Smooth muscle cell (in vitro differentiated cells): Measurements from ENCODE around the gene PTPRG. TPM values are rescaled to one million over a fixed set of nuclear protein-coding genes. Genes with fewer than 3 reads are reported as not detected.

Experiments
- DNase-seq: peaks from one replicate; lab custom pipeline; 2025; ENCODE audit not compliant: unreplicated experiment; lab: John Stamatoyannopoulos, UW
- H2AFZ ChIP-seq: fragments of 200-600 bp; sonication (generic); 2 replicates; pipeline ENCODE4 v1.6.0; 2016; ENCODE audit warnings: antibody characterized with exemption, low read depth, mild to moderate bottlenecking
- H3F3A ChIP-seq: fragments of 200-600 bp; sonication (generic); 2 replicates; pipeline ENCODE4 v1.6.0; 2017; ENCODE audit warnings: antibody characterized with exemption, low read depth
- H3K27ac ChIP-seq: fragments of 200-600 bp; sonication (generic); 2 replicates; pipeline ENCODE4 v1.5.1; 2016; ENCODE audit warnings: low read depth, mild to moderate bottlenecking
- H3K27me3 ChIP-seq: fragments of 200-600 bp; sonication (generic); 2 replicates; pipeline ENCODE4 v1.6.1; 2016; ENCODE audit warnings: low read depth, mild to moderate bottlenecking
- H3K36me3 ChIP-seq: fragments of 200-600 bp; sonication (generic); 2 replicates; pipeline ENCODE4 v1.5.1; 2016; ENCODE audit warnings: low read depth
- H3K4me1 ChIP-seq: fragments of 200-600 bp; sonication (generic); 2 replicates; pipeline ENCODE4 v1.5.1; 2016; ENCODE audit warnings: low read depth
- H3K4me2 ChIP-seq: fragments of 200-600 bp; sonication (generic); 2 replicates; pipeline ENCODE4 v1.6.0; 2016; ENCODE audit warnings: mild to moderate bottlenecking
- H3K4me3 ChIP-seq: fragments of 200-600 bp; sonication (generic); 2 replicates; pipeline ENCODE4 v1.5.1; 2016; ENCODE audit warnings: mild to moderate bottlenecking
- H3K79me2 ChIP-seq: fragments of 200-600 bp; sonication (generic); 2 replicates; pipeline ENCODE4 v1.6.0; 2016; ENCODE audit warnings: low read depth, mild to moderate bottlenecking
- H3K9ac ChIP-seq: fragments of 200-600 bp; sonication (generic); 2 replicates; pipeline ENCODE4 v1.6.0; 2016; ENCODE audit warnings: low read depth
- H3K9me3 ChIP-seq: fragments of 200-600 bp; sonication (generic); replicated peaks from 2 replicates; pipeline ENCODE4 v1.5.1; 2016; ENCODE audit warnings: low read depth
- H4K20me1 ChIP-seq: fragments of 200-600 bp; sonication (generic); 2 replicates; pipeline ENCODE4 v1.6.0; 2016; ENCODE audit warnings: low read depth
- CTCF ChIP-seq: fragments of 200-600 bp; sonication (generic); IDR thresholded peaks from 2 replicates; pipeline ENCODE4 v1.5.1; 2017; ENCODE audit warnings: borderline replicate concordance, mild to moderate bottlenecking, antibody characterized with exemption; ENCODE audit not compliant: insufficient read depth, poor library complexity, severe bottlenecking
- WGBS: methylation state at CpG from one replicate; pipeline ENCODE4 v1.1.7; 2016; ENCODE audit warnings: low lambda C conversion rate; 5-methylcytosine and 5-hydroxymethylcytosine counted together
- polyA plus RNA-seq: library from polyadenylated mRNA; unstranded; fragments of >200 nt; fragmentation: Nextera tagmentation; extraction: Ambion mirVana; gene quantifications from 2 replicates; pipeline ENCODE4 v1.2.1, GENCODE V29; 2016
- total RNA-seq: library from RNA; depleted of rRNA; stranded (reverse); fragments of >200 nt; gene quantifications from 2 replicates; pipeline ENCODE4 v1.2.3, GENCODE V29; 2014

Gene PTPRG
- total and polyA plus RNA-seq, 2 experiments from 2014 or later = 21.2 to 87.3 TPM

DNA sequence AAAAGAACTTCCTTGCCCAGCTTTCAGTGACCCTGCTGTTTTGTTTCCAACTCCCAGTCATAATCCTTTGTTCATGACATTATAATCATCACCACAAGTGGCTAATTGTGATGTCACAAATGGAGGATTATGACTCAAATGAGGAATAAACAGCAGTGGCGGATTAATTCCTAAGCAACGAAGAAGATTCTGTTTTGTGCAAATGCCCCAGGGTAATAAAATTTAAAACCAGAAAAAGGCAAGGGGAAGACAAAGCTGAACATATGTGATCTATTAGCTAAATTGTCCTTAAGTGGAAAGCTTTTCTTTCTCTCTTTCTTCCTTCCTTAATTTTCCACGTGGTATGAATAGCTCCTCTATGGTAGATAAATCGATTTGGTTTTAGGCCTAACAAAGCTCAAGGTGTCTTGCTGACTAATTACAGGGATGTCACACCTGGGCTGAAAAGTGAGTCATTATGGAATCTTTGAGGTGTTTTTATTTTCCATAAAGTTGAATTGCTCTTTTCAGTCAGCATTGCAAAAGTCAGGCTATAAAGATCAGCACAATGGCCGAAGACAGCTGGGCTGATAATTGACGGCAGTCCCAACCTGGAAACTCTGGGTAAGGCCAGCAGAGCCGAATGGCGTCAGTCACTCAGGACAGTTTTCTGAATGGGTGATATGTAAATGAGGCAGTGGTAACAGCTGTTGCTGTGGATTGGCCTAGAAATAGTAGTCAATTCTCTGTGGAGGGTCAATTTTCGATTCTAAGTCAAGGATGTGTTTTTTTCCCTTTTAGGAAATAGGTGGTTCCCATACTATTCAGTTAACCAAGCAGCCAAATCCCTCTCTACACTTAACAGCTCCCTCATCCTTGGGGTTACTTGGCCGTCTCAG, 121.5 kb downstream of the PTPRG start:
- DNase-seq = no peak
- H3K4me1 ChIP-seq = peaks cover 44% of the 10 kb centered on the region
- H3F3A ChIP-seq = no peaks in the 10 kb centered on the region
- peaks cover 29% of the 10 kb centered on the region for H3K79me2 ChIP-seq
- H3K27me3 ChIP-seq = no peaks in the 10 kb centered on the region
- H3K36me3 ChIP-seq = no peaks in the 10 kb centered on the region
- peak overlapping the region; percentile 70 for H3K27ac ChIP-seq
- no peaks in the 10 kb centered on the region for H3K9me3 ChIP-seq
- H3K4me3 ChIP-seq = no peak overlapping the region
- peak overlapping the region; percentile 52 for H3K9ac ChIP-seq
- H4K20me1 ChIP-seq = peaks cover 88% of the 10 kb centered on the region
- TF ChIP-seq CTCF = no peak
- H3K4me2 ChIP-seq = peak overlapping the region; percentile 17
- H2AFZ ChIP-seq = no peak overlapping the region
- 56% methylated on average over 10 of the region's 10 CpGs for WGBS

- peaks cover 88% of the 10 kb centered on the region for H4K20me1 ChIP-seq
- H3K36me3 ChIP-seq = no peaks in the 10 kb centered on the region
- H3K79me2 ChIP-seq = peaks cover 28% of the 10 kb centered on the region
- peak overlapping the region; percentile 23 for H3K9ac ChIP-seq
- H3K4me3 ChIP-seq = no peak overlapping the region
- H3K9me3 ChIP-seq = no peaks in the 10 kb centered on the region
- no peaks in the 10 kb centered on the region for H3K27me3 ChIP-seq
- H2AFZ ChIP-seq = no peak overlapping the region
- TF ChIP-seq CTCF = no peak
- peak overlapping the region; percentile 30 for H3K4me2 ChIP-seq
- 85% methylated on average over 11 of the region's 11 CpGs for WGBS
- H3K4me1 ChIP-seq = peaks cover 52% of the 10 kb centered on the region
- H3K27ac ChIP-seq = peak overlapping the region; percentile 70
- no peaks in the 10 kb centered on the region for H3F3A ChIP-seq
- DNase-seq = no peak
Measured at GRCh38 chr3:61683549-61684236, 122.3 kb downstream of the PTPRG start.

- Histone ChIP-seq H4K20me1 (peaks cover 88% of the 10 kb centered on the region), H3K79me2 (peaks cover 22% of the 10 kb centered on the region), H2AFZ (no peak overlapping the region), H3K9ac (peak overlapping the region; percentile 23), H3K4me3 (no peak overlapping the region), H3K4me1 (peaks cover 59% of the 10 kb centered on the region), H3K27ac (no peak overlapping the region), H3K9me3 (no peaks in the 10 kb centered on the region), H3K36me3 (no peaks in the 10 kb centered on the region), H3F3A (no peaks in the 10 kb centered on the region), H3K4me2 (peak overlapping the region; percentile 30), H3K27me3 (no peaks in the 10 kb centered on the region)
- 40% methylated on average over 3 of the region's 3 CpGs for WGBS
- no peak for DNase-seq
- TF ChIP-seq CTCF = no peak
Measured at GRCh38 chr3:61684386-61684785, 123.0 kb downstream of the PTPRG start.
